GM10248 (cell line): Measurements from ENCODE around the gene KRT24.
"Not testable (repeated sequence)": the region's sequence is repeated elsewhere in the genome, so short reads cannot be mapped to it uniquely, and the experiment has no call there.

Source experiments
- CTCF ChIA-PET: fragments of 300-600 bp; sonication (Branson Sonifier 250); formaldehyde crosslinking; extraction: SDS; loops from one replicate; lab custom pipeline; 2021; ENCODE audit warnings: antibody characterized with exemption; lab: Yijun Ruan, JAX
- POLR2A ChIA-PET: fragments of 350-650 bp; sonication (Branson Sonifier 250); formaldehyde crosslinking; extraction: SDS; loops from one replicate; lab custom pipeline; 2020; ENCODE audit warnings: antibody characterized with exemption; lab: Yijun Ruan, JAX
- DNase-seq: peaks from one replicate; pipeline ENCODE4 v3.0.0; 2012; ENCODE audit errors: extremely low spot score
- CTCF ChIP-seq: IDR thresholded peaks from 2 replicates; pipeline ENCODE4 v1.5.1; 2012; ENCODE audit warnings: mild to moderate bottlenecking, low read depth; ENCODE audit errors: extremely low read depth, missing control alignments, control extremely low read depth

KRT24 gene

DNA sequence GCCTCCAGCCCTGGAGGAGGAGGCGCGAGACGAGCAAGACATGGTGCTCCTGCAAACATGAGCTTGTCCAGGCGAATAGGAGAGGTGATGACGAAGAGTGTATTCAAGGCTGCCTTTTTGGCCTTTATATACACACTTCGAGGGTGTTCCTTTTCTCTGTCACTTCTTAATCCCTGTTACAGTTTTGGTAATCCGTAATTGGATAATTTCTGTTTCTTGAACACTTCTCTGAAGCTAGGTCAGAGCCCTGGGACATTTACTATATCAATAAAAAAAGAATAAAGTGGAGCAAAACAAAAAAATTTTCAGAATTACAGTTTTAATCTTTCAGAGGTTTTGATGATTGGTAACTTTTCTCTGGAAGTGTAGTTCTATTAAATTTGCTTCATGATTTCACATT lies at the start of gene KRT24:
Gene KRT24 (minus strand): TSS at position 101 of the 400 bp plus-strand sequence. CDS start 59 bp downstream, at position 42.
- ChIA-PET POLR2A (no interaction called here), CTCF (interaction anchor here (1.2 to 4.4 kb wide), 3 partner anchors 11 to 100 kb away, joined by 3 to 25 read pairs (median 4); no protein-coding TSS in a partner anchor)
- no peak for DNase-seq
- TF ChIP-seq CTCF: no peak

GRCh38 chr17:40751065-40751464 lies 47.5 kb upstream of the KRT24 start:
- POLR2A ChIA-PET: no interaction called here
- no peak for DNase-seq
- CTCF ChIA-PET: interaction anchor here (1.0 to 1.8 kb wide), 2 partner anchors 20 to 52 kb away, joined by 3 to 5 read pairs; no protein-coding TSS in a partner anchor

DNA sequence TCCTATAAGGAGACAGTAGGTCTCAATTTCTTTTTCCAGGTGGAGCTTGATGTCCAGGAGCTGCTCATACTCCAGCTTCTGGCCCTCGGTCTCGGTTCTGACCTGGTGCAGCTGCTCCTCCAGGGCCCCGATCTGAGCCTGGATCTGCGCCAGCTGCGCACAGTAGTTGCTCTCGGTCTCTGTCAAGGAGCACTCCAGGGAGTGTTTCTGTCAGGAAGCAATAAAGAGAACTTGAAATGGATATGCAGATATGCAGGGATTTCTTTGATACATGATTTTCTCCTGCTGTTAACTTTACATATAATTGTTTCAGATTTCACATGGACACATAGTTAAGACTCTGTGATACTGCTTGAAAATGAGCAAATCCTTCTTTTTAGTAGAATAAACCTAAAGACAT lies 46.8 kb upstream of the KRT24 start:
- ChIA-PET POLR2A (no interaction called here), CTCF (interaction anchor here (1.0 to 1.8 kb wide), 2 partner anchors 19 to 53 kb away, joined by 3 to 5 read pairs; no protein-coding TSS in a partner anchor)
- DNase-seq: no peak
- TF ChIP-seq CTCF: no peak

More at GRCh38 chr17:40751065-40751464, 47.5 kb upstream of the KRT24 start:
- no peak for TF ChIP-seq CTCF

DNA sequence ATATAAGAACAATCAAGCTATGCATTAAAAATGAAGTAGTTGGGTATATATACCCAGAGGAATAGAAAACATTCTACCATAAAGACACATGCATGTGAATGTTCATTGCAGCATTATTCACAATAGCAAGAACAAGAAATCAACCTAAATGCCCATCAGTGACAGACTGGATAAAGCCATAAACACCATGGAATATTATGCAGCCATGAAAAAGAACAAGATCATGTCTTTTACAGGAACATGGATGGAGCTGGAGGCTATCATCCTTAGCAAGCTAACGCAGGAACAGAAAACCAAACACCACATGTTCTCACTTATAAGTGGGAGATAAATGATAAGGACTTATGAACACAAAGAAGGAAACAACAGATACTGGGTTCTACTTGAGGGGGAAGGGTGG lies 45.1 kb upstream of the KRT24 start:
- DNase-seq, POLR2A ChIA-PET, CTCF ChIA-PET: not testable (repeated sequence)

DNA sequence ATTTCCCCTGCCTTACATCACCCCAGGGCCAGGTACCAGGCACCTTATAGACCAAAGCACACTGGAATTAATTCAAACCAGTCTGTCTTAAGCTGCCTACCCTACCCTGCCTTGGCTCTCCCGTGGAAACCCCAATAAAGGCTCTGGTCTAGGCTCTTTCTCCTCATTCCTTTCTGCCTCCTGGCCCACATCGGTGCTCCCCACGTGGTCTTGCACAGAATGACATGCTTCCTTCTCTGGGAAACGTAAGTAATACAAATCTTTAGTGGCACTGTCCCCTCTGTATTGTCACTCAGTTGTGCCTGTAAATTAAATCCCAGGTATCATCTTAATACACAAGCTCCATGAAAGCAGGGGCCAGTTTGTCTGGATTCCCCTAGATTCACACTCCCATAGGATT lies 35.0 kb upstream of the KRT24 start:
- no peak for TF ChIP-seq CTCF
- no peak for DNase-seq
- POLR2A ChIA-PET: no interaction called here
- CTCF ChIA-PET: no interaction called here

DNA sequence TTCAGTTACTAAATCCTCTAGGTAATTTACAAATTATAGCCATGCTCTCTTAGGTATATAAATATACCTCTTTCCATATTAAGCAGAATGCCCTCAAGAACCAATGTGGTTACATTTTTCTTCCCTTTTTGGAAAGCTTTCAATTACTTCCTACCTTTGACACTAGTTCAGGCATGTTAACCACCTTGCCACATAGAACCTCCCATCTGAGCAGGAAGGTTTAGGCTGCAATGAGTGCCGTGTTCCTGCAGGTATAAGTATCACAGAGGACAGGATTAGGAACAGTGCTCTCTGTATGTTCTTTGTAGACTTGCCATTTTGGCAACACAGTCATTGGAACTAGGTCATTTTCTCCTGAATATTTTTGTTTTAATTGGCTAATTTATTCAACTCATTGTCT lies 31.5 kb upstream of the KRT24 start:
- DNase-seq: no peak
- CTCF ChIA-PET: interaction anchor here (1.1 kb wide), 1 partner anchor 18 kb away, joined by 3 read pairs; no protein-coding TSS in a partner anchor
- POLR2A ChIA-PET: no interaction called here
- no peak for TF ChIP-seq CTCF

DNA sequence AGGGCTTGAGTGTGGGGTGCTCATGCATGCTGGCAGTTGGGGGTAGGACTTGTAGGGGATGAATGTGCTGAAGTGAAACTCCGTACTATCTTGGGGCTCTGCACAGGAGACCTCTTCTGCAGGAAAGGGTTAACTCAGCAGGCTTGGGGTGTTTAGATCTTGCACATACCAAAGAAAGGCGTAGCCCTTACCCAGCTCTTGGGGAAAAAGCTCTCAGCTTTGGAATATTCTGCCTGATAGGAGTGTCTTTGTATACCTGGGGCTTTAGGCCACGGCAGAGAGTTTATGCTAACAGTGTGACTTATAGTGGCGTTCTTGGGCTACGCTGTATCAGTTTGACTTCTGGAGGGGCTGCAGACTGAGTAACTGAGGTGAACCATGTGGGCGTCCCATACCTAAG lies 30.5 kb upstream of the KRT24 start:
- POLR2A ChIA-PET: no interaction called here
- no peak for TF ChIP-seq CTCF
- no peak for DNase-seq
- CTCF ChIA-PET: no interaction called here
